HuH-7 (cell line): ENCODE data around the gene CARD8.
"Not testable (repeated sequence)": the region's sequence is repeated elsewhere in the genome, so short reads cannot be mapped to it uniquely, and the experiment has no call there.

ENCODE experiments used
- DNase-seq: peaks from one replicate; pipeline ENCODE4 v3.0.0; 2011; ENCODE audit warnings: low spot score

The CARD8 gene

DNA sequence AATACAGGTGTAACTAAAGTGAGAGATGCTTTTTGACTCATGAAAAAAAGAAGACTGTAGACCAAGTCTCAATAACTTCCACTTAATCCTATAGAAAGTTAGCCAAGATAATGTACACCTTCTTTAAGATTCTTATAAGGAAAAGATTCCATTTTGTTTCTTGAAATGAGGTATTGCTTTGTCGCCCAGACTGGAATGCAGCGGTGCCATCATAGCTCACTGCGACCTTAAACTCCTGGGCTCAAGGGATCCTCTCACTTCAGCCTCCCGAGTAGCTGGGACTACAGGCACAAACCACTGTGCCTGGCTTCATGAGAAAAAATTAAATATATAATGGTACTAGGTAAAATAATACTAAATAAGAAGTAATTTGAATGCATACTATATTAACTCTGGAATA is 3.3 kb upstream of the CARD8 start:
- DNase-seq = not testable (repeated sequence)

DNA sequence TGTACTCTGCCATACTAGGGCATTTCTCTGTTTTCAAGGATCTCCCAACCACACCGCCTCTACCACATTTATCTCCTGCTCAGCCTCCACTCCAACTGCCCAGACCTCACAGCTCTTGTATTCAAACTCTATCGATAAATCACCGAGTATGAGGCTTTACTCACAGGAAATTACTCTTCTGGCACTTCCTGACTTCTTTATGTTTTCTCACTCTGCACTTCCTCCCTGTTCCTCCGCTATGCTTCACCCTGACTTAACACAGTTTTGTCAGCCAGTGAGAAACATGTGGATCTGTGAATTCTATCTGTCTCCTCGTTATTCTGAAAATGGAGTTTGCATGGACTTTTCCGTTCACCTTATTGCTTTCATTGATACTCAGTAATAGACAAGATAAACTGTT is 2.6 kb upstream of the CARD8 start:
- DNase-seq = no peak

DNA sequence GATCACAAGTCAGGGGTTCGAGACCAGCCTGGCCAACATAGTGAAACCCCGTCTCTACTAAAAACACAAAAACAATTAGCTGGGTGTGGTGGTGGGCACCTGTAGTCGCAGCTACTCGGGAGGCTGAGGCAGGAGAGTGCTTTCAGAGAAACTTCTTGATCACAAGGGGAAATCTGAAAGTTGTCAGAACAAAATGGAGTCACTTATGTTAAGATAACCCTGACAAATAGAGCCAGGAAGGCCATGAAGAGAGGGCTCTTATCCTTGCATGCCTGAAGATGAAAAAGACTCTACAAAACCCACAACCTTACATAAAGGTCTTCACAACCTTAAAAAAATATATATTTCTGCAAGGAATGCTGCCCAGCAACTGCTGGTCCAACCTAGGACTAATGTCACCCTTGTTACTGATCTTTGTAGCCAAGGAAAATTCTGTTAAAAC is 1.2 kb downstream of the CARD8 start:
- no peak for DNase-seq

DNA sequence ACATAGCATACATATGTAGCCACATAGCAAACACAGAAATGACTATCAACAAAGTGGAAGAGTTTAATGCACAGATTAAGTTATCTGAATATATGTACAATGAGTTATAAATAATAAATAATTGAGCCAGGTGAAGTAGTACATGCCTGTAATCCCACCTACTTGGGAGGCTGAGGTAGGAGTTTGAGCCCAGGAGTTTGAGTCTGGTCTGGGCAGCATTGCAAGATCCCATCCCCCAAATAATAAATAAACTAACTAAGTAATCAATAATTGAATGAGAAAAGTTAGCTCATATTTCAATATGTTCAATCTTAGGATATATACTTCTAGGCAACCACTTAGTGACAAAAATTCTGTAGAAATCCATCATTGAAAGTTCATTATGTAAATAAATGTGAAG is 1.7 kb downstream of the CARD8 start:
- no peak for DNase-seq

DNA sequence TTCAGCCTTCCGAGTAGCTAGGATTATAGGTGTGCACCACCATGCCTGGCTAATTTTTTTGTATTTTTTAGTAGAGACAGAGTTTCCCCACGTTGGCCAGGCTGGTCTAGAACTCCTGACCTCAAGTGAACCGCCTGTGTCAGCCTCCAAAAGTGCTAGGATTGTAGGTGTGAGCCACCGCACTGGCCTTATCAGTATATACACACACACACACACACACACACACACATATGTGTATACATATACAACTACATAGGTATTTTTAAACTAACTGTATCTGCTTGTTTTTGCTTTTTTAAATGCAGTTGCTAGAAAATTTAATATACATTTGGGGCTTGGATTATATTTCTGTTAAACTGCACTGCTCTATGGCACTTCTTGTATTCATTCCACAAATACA is 3.1 kb downstream of the CARD8 start:
- no peak for DNase-seq

DNA sequence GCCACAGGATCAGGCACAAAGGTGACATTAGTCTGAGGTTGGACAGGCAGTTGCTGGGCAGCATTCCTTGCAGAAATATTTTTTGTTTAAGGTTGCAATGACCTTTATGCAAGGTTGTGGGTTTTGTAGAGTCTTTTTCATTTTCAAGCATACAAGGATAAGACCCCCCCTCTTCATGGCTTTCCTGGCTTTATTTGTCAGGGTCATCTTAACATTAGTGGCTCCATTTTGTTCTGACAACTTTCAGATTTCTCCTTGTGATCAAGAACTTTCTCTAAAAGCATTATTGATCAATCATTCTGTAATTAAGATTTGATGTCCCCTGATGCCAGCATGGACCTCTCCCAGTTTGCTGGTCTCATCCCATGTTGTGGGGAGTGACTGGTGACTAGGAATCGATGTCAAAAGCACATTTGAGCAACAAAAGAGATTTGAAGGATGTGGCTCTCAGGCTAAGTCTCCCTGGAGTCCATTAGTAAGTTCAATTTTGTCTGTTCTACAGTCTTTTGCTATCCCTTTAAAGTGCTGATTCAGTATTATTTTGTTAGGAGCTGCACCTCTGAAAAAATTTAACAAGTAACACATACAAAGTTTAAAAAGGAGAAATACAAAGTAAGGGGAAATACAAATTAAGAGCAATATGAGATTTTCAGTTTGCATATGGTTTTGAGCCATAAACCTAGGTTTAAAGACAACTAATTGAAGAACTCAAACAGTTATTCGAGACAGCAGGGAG is 5.3 kb downstream of the CARD8 start:
- DNase-seq = no peak

DNA sequence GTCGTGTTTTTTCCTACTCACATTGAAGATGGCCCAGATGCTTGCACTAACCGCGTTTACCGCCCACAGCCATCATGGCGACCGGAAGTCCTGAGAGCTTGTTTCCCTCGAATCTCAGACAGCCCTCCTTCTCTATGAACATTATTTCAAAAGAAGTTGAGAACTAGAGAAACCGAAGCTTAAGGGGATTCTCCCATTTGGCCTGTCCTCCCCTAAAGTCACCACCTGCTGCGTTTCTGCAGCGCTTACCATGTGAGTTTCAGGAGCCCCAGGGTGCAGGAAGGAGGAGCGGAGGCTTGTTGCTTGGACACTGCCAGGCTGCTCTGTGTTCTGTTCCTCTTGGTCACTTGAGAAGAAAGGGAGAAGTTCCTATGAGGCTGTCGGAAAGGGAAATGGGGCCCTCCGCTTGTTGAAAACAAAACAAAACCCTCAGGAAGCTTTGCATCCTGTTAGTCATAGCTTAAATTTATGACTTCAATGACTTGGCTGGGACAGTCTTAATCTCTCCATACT is 6.2 kb downstream of the CARD8 start:
- no peak for DNase-seq

DNA sequence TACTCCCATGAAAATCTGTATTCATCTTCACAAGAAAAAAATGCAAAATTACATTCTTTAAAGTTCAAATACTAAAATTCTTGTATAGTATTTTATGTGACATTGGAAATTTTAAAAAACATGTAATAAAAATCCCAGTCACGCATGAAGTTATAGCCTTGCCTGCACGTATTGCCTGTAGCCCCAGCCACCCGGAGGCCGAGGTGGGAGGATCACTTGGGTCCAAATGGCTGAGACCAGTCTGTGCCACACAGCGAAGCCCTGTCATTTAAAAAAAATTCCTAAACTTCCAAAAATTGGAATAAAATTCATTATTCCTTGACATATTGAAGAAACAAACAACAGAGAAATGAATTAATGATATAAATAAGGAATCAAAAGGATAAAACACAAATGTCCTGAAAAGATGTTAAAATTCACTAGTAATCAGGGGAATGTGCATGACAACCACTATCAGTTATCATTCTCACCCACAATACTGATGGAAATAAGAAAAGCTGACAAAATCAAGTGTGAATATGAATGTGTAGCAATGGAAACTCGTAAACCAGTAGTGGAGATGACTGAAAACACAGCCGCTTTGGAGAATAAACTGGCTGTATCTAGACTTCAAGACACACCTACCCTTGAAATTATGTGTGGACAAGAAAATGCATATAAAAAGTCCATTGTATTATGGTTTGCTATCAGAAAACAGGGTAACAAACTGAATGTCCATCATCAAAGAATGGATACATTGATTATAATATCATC is 7.5 kb downstream of the CARD8 start:
- DNase-seq = no peak

DNA sequence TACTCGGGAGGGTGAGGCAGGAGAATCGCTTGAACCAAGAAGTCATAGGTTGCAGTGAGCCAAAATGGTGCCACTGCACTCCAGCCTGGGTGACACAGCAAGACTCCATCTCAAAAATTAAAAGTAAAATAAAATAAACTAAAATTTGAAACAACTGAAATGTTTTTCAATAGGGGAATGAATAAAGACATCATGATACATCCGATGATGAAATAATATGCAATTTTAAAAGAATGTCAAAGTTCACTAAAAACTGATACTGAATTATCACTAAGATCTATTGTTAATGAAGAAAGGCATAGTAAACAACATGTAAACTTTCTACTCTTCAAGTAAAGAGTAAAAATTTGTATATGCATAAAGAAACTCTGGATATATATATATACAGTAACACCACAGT is 8.5 kb downstream of the CARD8 start:
- DNase-seq = no peak

DNA sequence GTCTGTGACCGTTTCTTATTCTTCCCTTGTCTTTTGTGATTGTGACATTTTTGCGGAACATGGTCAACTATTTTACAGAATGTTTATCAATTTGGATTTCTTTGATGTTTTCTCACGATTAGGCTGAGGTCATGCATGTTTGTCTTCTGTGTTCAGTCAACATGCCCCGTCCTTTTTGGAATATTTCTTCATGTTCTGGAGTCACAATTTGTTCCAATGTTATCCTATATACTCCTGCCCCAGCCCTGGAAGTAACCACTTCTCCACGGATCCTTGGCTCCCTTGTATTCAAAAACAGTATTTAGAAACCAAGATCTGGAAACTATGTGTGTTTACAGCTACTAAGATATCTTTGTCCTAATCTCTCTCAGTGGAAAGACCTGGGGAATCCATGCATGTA is 9.6 kb downstream of the CARD8 start:
- DNase-seq = no peak

DNA sequence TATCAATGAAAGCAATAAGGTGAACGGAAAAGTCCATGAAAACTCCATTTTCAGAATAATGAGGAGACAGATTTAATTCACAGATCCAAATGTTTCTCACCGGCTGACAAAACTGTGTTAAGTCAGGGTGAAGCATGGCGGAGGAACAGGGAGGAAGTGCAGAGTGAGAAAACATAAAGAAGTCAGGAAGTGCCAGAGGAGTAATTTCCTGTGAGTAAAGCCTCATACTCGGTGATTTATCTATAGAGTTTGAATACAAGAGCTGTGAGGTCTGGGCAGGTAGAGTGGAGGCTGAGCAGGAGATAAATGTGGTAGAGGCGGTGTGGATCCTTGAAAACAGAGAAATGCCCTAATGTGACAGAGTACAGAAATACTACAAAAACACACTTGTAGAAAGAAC is 11.4 kb downstream of the CARD8 start:
- no peak for DNase-seq

DNA sequence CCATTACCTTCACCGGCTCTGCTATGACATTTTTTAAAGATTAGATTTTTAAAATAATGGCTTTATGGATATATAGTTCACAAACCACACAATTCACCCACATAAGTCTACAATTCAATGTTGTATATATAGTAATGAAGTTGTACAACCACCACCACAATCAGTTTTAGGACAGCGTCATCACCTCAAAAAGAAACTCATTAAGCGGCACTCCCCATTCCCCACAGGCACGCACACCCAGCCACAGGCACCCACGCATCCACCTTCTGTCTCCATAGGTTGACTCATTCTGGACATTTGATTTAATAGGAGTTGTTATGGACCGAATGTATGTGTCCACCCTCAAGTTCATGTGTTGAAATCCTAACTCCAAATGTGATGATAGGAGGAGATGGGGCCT is 13.9 kb downstream of the CARD8 start:
- DNase-seq = not testable (repeated sequence)

DNA sequence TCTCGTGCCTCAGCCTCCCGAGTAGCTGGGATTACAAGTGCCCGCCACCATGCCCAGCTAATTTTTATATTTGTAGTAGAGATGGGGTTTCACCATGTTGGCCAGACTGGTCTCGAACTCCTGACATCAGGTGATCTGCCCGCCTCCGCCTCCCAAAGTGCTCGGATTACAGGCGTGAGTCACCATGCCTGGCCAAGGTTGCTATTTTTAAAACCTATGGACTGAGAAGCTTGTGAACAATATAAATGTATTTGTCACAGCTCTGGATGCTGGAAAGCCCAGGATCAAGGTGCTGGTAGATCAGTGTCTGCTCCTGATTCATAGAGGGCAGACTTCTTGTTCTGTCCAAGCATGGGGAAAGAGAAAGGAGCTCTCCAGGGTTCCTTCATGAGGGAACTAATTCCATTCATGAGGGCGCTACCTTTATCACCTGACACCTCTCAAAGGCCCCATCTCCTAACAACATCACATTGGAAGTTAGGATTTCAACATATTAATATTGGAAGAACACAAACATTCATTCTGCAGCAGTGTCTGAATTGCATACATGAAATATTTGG is 16.1 kb downstream of the CARD8 start:
- DNase-seq = no peak

DNA sequence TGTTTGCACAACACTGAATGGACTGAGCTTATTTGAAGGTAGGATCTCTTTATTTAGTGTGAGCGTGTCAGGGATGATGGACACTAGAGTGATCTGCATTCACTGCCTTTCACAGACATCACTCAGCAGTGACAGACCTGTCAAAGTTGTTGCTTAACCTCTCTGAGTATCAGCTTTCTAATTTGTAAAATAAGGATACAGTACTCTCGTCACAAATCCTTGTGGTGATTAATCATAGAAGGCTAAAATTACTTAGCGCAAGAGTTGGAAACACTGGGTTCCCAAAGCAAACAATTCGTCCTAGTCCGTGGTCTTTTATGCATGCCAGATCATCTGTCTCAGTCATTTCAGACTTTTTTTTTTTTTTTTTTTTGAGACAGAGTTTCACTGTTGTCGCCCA is 16.6 kb downstream of the CARD8 start:
- DNase-seq = no peak

DNA sequence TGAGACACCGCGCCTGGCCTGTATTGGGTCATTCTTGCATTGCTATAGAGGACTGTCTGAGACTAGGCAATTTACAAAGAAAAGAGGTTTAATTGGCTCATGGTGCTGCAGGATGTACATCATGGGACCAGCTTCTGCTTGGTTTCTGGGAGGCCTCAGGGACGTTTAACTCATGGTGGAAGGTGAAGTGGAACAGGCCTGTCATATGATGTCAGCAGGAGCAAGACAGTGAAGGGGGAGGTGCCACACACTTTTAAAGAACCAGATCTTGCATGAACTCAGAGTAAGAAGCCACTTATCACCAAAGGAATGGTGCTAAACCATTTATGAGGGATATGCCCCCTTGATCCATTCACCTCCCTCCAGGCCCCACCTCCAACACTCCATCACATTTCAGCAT is 18.7 kb downstream of the CARD8 start:
- no peak for DNase-seq

DNA sequence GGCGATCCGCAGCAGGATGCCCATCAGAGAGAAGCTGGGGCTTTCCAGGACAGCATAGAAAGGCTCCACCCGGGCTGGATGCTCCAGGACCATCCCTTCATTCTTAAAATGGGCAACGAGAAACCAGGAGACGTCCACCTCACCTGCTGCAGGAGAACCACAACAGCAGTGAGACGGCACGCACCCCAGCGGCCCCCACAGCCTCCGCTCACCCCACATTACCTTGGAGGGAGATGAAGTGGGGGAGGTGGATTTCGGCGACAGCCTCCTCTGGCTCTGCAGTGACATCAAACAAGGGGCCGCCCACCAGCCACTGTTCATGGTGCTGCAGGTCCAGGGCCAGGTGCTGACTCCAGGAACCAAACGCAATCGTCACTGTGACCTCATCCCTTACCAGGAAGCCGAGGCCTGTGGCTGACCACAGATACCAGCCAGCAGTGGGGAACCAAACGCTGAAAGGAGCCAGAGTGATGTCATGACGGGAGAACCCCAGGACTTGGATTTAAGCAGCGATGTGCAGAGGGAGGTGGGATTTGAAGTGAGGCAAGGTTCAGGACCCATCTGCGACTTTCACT is 25.1 kb downstream of the CARD8 start:
- no peak for DNase-seq

DNA sequence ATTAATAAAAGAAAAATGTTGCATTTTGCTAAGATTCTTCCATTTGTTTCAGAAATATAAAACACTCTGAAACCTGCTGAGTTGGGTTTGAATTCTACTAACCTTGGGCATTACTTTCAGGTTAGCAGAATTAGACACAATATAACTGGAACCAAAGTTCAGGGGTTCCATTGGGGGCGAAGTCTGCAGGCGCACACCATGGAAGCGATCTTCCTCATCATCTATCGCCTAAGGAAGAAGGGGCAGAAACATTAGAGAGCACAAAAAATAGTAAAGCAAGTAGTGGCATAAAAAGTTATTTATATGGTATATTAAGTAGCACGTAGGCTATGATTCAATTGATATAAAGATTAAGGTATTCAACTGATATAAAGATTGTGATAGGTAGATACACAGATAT is 34.1 kb downstream of the CARD8 start:
- DNase-seq = no peak

DNA sequence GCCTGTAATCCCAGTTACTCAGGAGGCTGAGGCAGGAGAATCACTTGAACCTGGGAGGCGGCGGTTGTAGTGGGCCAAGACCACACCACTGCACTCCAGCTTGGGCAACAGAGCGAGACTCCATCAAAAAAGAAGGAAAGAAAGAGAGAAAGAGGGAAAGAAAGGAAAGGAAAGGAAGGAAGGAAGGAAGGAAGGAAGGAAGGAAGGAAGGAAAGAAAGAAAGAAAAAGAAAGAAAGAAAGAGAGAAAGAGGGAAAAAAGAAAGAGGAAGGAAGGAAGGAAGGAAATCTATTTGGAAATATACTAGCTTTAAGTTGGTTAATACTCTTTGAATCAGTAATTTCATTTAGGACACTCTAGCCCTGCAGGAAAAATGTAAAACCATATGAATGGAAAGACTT is 34.9 kb downstream of the CARD8 start:
- not testable (repeated sequence) for DNase-seq

DNA sequence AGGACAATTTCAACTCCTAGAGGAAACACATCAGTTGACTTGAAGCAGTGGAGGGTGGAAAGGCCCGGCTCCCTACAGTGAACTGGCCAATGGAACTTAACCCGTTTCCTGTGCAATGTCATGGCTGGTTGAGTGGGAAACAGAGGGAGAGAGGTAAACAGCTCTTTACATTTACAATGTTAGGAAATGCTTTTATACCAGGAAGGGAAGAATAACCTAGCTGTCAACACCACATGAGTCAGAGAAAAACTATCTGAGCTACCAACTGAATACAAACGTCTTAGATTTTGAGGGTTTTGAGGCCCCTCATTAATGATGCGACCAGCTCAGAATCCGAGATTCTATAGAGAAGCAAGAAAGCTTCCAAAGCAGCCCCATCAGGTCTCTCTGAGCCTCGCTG is 36.7 kb downstream of the CARD8 start:
- no peak for DNase-seq

DNA sequence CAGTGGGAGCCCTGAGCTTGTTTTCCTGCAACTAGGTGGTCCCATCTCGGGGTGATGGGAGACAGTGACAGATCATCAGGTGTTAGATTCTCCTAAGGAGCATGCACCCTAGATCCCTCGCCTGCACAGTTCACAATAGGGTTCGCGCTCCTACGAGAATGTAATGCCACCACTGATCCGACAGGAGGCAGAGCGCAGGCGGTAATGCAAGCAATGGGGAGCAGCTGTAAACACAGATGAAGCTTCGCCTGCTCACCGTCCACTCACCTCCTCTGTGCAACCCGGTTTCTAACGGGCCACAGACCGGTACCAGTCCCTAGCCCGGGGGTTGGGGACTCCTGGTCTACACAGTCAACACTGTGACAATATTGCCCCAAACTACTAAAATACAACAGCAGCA is 38.8 kb downstream of the CARD8 start:
- no peak for DNase-seq

DNA sequence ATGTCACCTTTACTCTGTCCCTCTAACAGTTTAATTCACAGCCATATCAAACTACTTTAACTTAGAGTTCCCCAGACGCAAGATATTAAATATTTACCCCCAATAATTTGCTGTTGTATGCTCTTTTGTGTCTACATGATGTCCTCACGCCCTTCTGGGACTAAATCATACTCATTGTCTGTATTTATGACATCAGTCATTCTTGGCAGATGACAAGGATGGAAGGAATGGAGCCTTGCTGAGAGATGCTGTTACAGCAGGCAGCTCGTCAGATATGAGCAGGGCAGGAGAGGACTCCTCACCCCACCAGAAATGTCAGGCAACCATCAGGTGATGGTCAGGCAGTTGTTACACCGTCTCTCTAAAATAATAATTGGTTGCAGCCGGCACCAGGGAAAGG is 41.8 kb downstream of the CARD8 start:
- DNase-seq = no peak

DNA sequence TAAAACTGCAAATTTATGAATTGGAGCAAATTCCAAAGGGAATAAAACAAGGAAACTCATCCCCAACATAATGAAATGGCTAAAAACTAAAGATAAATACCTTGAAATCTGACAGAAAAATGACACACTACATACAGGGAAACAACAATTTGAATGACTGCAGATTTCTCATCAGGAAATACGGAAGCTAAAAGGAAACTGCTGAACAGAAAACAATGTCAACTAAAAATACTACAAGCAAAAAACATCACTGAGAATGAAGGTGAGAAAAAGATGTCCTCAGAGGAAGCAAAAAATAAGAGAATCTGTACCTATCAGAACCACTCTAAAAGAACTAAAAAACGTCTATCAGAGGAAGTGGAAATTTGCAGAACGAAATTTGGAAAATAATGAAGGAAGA is 45.7 kb downstream of the CARD8 start:
- DNase-seq = no peak
